Measurements from ENCODE around the gene CPT1A.

Gene CPT1A

GRCh38 chr11:68724293-68724692 is 117.4 kb downstream of the CPT1A start:
- no peak overlapping the region for H3K4me3 ChIP-seq (ENCODE audit: low read depth, low read length)
- TF ChIP-seq, protein P1, sequence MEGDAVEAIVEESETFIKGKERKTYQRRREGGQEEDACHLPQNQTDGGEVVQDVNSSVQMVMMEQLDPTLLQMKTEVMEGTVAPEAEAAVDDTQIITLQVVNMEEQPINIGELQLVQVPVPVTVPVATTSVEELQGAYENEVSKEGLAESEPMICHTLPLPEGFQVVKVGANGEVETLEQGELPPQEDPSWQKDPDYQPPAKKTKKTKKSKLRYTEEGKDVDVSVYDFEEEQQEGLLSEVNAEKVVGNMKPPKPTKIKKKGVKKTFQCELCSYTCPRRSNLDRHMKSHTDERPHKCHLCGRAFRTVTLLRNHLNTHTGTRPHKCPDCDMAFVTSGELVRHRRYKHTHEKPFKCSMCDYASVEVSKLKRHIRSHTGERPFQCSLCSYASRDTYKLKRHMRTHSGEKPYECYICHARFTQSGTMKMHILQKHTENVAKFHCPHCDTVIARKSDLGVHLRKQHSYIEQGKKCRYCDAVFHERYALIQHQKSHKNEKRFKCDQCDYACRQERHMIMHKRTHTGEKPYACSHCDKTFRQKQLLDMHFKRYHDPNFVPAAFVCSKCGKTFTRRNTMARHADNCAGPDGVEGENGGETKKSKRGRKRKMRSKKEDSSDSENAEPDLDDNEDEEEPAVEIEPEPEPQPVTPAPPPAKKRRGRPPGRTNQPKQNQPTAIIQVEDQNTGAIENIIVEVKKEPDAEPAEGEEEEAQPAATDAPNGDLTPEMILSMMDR (IDR thresholded peaks at IDR 0.05; ENCODE audit: insufficient read depth, low read depth, low read length, missing control alignments): no peak
- no peak for DNase-seq (ENCODE audit: low read depth)

GRCh38 chr11:68722143-68722542 is 119.6 kb downstream of the CPT1A start:
- TF ChIP-seq, protein P1 (IDR thresholded peaks at IDR 0.05; ENCODE audit: insufficient read depth, low read depth, low read length, missing control alignments): no peak
- no peak for DNase-seq (ENCODE audit: low read depth)
- H3K4me3 ChIP-seq (ENCODE audit: low read depth, low read length): no peak overlapping the region

DNA sequence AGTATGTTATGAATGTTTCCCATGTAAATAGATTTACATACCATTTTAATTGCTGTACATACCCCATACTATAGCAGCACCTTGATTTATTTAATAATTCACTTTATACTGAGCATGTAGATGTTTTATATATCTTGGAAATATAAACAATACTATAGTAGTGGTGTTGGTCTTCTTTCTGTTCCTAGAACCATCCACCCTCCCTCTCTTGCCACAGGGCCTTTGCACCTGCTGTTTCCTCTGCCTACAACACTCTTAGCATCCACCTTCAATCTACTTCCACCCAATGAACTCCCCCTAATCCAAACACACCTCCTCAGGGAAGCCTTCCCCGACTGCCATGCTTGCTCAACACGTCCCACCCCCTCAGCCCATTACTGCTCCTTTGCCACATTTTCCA is 120.6 kb downstream of the CPT1A start:
- TF ChIP-seq, protein P1 (IDR thresholded peaks at IDR 0.05; ENCODE audit: insufficient read depth, low read depth, low read length, missing control alignments): no peak
- DNase-seq (ENCODE audit: low read depth): no peak
- H3K4me3 ChIP-seq (ENCODE audit: low read depth, low read length): no peak overlapping the region

DNA sequence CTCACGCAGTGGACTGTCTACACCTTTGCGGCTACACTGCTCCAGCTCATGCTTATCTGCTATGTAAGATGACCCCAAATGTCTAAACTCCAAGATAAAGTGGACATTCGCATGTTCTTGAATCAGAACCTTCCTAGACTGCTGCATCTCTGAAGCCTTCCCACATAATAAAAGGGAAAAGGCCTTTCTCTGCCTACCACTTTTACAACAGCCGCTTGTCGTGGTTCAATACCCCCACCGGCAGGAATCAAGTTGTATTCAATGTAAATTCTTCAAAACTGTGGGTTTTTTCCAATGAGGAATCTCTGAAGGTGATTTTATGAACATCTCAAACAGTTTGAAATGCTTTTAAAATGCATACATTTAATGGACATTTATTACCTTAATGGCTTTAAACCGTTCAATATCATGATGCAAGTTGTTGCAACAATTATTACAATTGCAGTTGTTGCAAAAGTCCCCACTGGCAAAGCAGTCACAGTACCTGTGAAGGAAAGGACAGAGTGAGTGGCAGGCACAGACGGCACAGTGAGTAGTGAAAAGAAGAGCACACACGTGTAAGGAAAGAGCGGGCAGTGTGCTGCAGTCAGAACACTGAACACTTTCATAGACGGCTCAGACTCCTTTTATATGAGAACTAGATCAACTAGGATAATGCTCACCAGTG is 126.1 kb downstream of the CPT1A start:
- no peak for DNase-seq (ENCODE audit: low read depth)
- TF ChIP-seq, protein P1 (IDR thresholded peaks at IDR 0.05; ENCODE audit: insufficient read depth, low read depth, low read length, missing control alignments): no peak
- no peak overlapping the region for H3K4me3 ChIP-seq (ENCODE audit: low read depth, low read length)

DNA sequence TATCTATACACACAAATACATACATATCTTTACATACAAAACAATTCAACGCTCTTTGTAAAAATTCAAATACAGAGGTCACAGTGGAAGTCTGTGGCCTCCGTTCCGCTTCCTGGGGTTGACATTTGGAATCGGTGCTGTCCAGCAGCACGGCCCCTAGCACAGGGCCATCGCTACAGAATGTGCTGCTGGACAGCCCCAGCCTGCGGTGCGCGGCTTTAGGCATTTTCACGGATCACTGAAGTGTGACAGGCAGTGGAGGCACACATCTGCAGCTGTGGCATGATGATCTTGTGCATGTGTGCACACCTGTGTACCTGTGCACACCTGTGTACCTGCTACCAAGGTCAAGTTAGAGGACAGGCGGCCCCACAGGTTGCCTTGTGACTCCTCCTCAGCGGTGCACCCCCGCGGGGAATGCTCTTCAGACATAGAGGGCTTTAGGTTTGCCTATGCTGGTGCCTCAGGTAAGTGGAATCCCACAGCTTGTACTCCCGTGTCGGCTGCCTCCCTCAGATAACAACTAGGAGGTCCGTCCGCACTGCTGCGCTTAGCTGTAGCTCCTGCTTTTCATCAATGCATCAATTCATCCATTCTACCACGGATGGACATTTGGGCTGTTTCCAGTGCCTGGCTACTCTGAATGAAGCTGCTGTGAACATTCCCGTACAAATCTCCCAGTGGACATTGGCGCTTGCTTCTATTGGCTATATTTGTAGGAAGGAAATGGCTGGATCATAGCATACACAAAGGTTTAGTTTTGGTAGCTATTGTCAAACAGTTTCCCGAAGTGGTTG is 127.5 kb downstream of the CPT1A start:
- no peak for DNase-seq (ENCODE audit: low read depth)
- TF ChIP-seq, protein P1 (IDR thresholded peaks at IDR 0.05; ENCODE audit: insufficient read depth, low read depth, low read length, missing control alignments): no peak
- no peak overlapping the region for H3K4me3 ChIP-seq (ENCODE audit: low read depth, low read length)

- H3K4me3 ChIP-seq (ENCODE audit: low read depth, low read length): no peak overlapping the region
- TF ChIP-seq, protein P1 (IDR thresholded peaks at IDR 0.05; ENCODE audit: insufficient read depth, low read depth, low read length, missing control alignments): no peak
- no peak for DNase-seq (ENCODE audit: low read depth)
Measured at GRCh38 chr11:68711114-68711513, 130.6 kb downstream of the CPT1A start.

All from GM12865 (cell line).